ENCODE data around the gene PNO1.

DNA sequence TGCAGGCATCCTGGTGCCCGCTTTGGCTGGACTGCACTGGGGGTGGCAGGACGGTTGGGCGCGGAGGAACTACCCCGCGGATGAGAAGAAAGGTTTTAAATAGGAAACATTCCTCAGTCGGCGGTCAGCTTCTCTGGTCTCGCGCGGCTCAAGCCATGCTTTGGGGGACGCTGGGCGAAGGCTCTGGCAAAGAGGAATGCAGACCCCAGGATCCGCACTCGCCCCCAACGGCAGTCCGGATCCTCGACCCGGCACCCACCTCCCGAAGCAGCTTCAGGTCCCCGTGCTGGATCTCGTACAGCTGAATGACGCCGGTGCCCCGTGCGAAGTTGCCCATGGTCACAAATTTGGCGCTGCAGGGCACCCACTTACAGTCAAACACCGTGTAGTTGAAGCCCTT, 686 bp upstream of the PNO1 start:
- TF ChIP-seq, protein P1, sequence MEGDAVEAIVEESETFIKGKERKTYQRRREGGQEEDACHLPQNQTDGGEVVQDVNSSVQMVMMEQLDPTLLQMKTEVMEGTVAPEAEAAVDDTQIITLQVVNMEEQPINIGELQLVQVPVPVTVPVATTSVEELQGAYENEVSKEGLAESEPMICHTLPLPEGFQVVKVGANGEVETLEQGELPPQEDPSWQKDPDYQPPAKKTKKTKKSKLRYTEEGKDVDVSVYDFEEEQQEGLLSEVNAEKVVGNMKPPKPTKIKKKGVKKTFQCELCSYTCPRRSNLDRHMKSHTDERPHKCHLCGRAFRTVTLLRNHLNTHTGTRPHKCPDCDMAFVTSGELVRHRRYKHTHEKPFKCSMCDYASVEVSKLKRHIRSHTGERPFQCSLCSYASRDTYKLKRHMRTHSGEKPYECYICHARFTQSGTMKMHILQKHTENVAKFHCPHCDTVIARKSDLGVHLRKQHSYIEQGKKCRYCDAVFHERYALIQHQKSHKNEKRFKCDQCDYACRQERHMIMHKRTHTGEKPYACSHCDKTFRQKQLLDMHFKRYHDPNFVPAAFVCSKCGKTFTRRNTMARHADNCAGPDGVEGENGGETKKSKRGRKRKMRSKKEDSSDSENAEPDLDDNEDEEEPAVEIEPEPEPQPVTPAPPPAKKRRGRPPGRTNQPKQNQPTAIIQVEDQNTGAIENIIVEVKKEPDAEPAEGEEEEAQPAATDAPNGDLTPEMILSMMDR (IDR thresholded peaks at IDR 0.05): peak in 1 of 12 donors; percentile 3
- no peak for TF ChIP-seq POLR2A (IDR thresholded peaks at IDR 0.05)
